AG04450 (cell line): ENCODE data around the gene BRWD1. TPM values are rescaled to one million over a fixed set of nuclear protein-coding genes. Genes with fewer than 3 reads are reported as not detected.

Experiments
- CTCF ChIA-PET: fragments of 300-600, 350-600 bp; formaldehyde crosslinking; extraction: SDS; loops from one replicate; lab custom pipeline; 2022; ENCODE audit warnings: antibody characterized with exemption, inconsistent platforms; lab: Charles Lee
- POLR2A ChIA-PET: fragments of 350-600 bp; formaldehyde crosslinking; extraction: SDS; loops from one replicate; lab custom pipeline; 2021; ENCODE audit warnings: antibody characterized with exemption, inconsistent platforms; lab: Yijun Ruan, JAX
- DNase-seq: peaks from one replicate; pipeline ENCODE4 v3.0.0-alpha.2; 2011; ENCODE audit warnings: low read depth, low spot score
- H3K27ac ChIP-seq: one replicate; pipeline ENCODE4 v1.5.1; 2012; ENCODE audit warnings: low read depth, low read length, control low read depth
- H3K27me3 ChIP-seq: one replicate; pipeline ENCODE4 v1.6.0; 2012; ENCODE audit warnings: low read length; ENCODE audit not compliant: control insufficient read depth, insufficient read depth
- H3K4me3 ChIP-seq: 2 replicates; pipeline ENCODE4 v1.5.1; 2011; ENCODE audit warnings: mild to moderate bottlenecking, low read depth, low read length, control low read depth
- H3K9me3 ChIP-seq: 2 replicates; pipeline ENCODE4 v1.5.1; 2012; ENCODE audit warnings: low read length; ENCODE audit not compliant: control insufficient read depth, insufficient read depth
- CTCF ChIP-seq: IDR thresholded peaks from 2 replicates; pipeline ENCODE4 v1.5.1; 2011; ENCODE audit warnings: low read depth, low read length, control low read depth, inconsistent platforms
- polyA plus RNA-seq: library from polyadenylated mRNA; depleted of rRNA; stranded (reverse); fragments of >200 nt; gene quantifications from 2 replicates; pipeline ENCODE4 v1.2.3, GENCODE V29; 2011

The BRWD1 gene
- polyA plus RNA-seq, 1 experiment = 19.7 TPM

DNA sequence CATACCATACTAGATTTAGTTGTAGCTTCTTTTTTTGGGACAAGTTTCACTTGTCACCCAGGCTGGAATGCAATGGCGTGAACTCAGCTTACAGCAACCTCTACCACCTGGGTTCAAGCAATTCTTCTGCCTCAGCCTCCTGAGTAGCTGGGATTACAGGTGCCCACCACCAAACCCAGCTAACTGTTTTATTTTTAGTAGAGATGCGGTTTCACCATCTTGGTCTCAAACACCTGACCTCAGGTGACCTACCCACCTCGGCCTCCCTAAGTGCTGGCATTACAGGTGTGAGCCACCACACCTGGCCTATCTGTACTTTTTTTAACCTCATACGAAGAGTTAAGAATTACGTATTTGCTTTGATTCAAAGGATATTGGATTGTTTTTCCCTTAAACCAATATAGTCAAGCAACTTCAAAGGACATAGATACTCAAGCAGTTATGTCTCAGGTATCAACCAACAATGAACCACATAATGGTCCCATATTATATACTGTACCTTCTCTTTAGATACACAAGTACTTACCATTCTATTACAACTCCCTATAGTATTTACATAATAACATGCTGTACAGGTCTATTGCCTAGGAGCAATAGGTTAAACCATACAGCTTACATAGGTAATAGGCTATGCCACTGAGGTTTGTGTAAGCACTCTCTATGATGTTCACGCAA is 28.0 kb upstream of the BRWD1 start:
- no peaks in the 10 kb centered on the region for H3K9me3 ChIP-seq
- no peak overlapping the region for H3K4me3 ChIP-seq
- no peak for TF ChIP-seq CTCF
- no peak for DNase-seq
- ChIA-PET POLR2A (no interaction called here), CTCF (no interaction called here)
- H3K27ac ChIP-seq = no peak overlapping the region
- H3K27me3 ChIP-seq = no peaks in the 10 kb centered on the region

- Histone ChIP-seq H3K9me3 (no peaks in the 10 kb centered on the region), H3K27me3 (no peaks in the 10 kb centered on the region), H3K4me3 (no peak overlapping the region), H3K27ac (no peak overlapping the region)
- CTCF ChIA-PET = no interaction called here
- DNase-seq = no peak
- POLR2A ChIA-PET = no interaction called here
- no peak for TF ChIP-seq CTCF
Observed at GRCh38 chr21:39340687-39341086, 27.3 kb upstream of the BRWD1 start.

- Histone ChIP-seq H3K27me3 (no peaks in the 10 kb centered on the region), H3K27ac (no peak overlapping the region), H3K4me3 (no peak overlapping the region), H3K9me3 (no peaks in the 10 kb centered on the region)
- ChIA-PET CTCF (no interaction called here), POLR2A (interaction anchor here (0.9 to 1.0 kb wide), 2 partner anchors 9 to 26 kb away, joined by 3 read pairs; partner anchors contain the start of gene BRWD1)
- DNase-seq = no peak
- no peak for TF ChIP-seq CTCF
Observed at GRCh38 chr21:39339231-39339630, 25.8 kb upstream of the BRWD1 start.

DNA sequence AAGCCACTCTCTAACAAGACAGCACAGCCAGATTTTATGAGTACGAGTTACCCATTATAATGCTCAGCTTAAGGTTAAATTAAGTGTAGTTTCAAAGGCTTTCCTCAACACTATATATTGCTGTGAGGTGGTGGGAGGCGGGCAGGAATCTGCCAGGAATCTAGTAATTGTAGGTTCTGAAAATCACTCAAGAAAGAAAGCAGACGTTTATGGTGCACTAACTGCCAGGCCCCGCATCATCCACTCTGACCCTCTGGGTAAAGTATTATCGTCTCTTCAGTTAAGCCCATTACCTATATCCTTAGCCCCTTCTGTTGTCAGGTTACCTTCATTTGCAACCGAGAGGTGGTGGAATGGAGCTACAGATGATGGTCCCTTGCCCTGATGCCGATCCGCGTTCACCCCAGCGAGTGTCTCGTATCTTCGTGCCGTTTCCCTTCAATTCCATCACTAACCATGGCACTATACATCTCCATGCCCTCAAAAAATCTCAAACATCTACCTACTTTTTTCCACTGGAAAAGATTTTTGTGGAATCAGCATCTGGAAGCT is 23.1 kb upstream of the BRWD1 start:
- Histone ChIP-seq H3K27ac (no peak overlapping the region), H3K27me3 (no peaks in the 10 kb centered on the region), H3K9me3 (no peaks in the 10 kb centered on the region), H3K4me3 (no peak overlapping the region)
- no peak for TF ChIP-seq CTCF
- POLR2A ChIA-PET = no interaction called here
- CTCF ChIA-PET = interaction anchor here (0.6 kb wide), 1 partner anchor 25 kb away, joined by 3 read pairs; no protein-coding TSS in a partner anchor
- no peak for DNase-seq

DNA sequence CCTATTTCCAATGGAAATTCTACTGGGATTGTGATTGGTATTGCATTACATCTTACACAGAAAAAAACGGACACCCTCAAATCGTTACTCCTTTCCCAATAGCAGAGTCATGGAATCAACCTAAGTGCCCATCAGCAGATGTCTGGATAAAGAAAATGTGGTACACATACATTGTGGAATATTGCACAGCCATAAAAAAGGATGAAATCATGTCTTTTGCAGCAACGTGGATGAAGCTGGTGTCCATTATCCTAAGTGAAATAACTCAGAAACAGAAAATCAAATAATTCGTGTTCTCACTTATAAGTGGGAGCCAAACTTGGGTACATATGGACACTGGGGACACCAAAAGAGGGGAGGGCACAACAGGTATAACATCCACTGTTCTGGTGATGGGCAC is 21.2 kb upstream of the BRWD1 start:
- no peak for DNase-seq
- no peak for TF ChIP-seq CTCF
- ChIA-PET CTCF (no interaction called here), POLR2A (no interaction called here)
- no peaks in the 10 kb centered on the region for H3K27me3 ChIP-seq
- H3K4me3 ChIP-seq = no peak overlapping the region
- H3K27ac ChIP-seq = no peak overlapping the region
- H3K9me3 ChIP-seq = no peaks in the 10 kb centered on the region
